ENCODE results near the gene ANKRD63. TPM values are rescaled to one million over a fixed set of nuclear protein-coding genes. Genes with fewer than 3 reads are reported as not detected.

Gene ANKRD63
- total and polyA plus RNA-seq, 2 of the 13 experiments (the other 11 are each of a cell fraction or from before 2014, with no cell fraction given): not detected

DNA sequence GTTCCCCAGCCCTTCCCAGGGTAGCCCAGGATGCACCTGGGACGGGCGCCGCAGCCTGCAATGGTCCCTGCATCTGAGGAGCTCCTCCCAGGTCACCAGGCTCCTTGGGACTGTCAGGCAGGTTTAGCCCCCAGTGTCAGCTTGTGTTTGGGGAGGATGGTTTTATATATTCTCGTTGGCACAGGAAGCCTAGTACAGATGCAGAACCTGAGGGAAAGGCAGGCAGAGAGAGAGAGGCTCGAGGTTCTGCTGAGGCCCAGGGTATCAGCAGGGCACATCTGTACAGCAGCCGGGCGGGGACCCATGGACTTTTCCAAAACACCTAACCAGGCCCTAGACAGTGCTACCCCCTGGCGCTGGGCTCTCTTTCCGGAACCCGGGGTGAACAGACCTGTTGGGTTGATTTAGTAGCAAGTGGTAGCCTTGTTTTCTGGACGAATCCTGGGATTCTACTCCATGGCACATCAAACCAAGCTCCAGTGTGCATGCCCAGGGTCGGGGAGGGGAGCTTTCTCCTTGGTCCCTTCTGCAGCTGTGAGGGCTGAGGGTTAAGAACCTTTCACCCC lies 35.4 kb downstream of the ANKRD63 start (continued):
- no peak for TF ChIP-seq ZNF609 (CRISPR knock-in tag; IDR thresholded peaks at IDR 0.05; ENCODE audit: borderline replicate concordance)
- no peak for TF ChIP-seq ZNF709 (CRISPR knock-in tag; IDR thresholded peaks at IDR 0.05)
- TF ChIP-seq TBX3 (IDR thresholded peaks at IDR 0.05; ENCODE audit: borderline replicate concordance): no peak
- no peak for TF ChIP-seq ATAD3A (CRISPR knock-in tag; IDR thresholded peaks at IDR 0.05)
- TF ChIP-seq ZNF296 (CRISPR knock-in tag; conservative IDR thresholded peaks at IDR 0.05): no peak
- TF ChIP-seq ZBTB42 (CRISPR knock-in tag; IDR thresholded peaks at IDR 0.05): no peak
- TF ChIP-seq ZNF10 (CRISPR knock-in tag; IDR thresholded peaks at IDR 0.05; ENCODE audit: borderline replicate concordance, low read depth): no peak
- no peak for TF ChIP-seq ZEB1 (IDR thresholded peaks at IDR 0.05; ENCODE audit: insufficient replicate concordance, low read depth)
